M059J (cell line): ENCODE results near the gene METTL17. TPM values are rescaled to one million over a fixed set of nuclear protein-coding genes. Genes with fewer than 3 reads are reported as not detected.

ENCODE experiments used
- DNase-seq: peaks from one replicate; pipeline ENCODE4 v3.0.0-alpha.2; 2012; ENCODE audit warnings: low read depth
- total RNA-seq: library from RNA; depleted of rRNA; stranded (reverse); fragments of >200 nt; shearing (Covaris generic); gene quantifications from 2 replicates; pipeline ENCODE4 v1.2.3, GENCODE V29; 2014; rRNA removed

The METTL17 gene
- total RNA-seq, 1 experiment from 2014 or later, result 57.7 TPM

GRCh38 chr14:21043387-21043973 lies 53.7 kb downstream of the METTL17 start:
- DNase-seq, result no peak

GRCh38 chr14:21043974-21044618 lies 54.3 kb downstream of the METTL17 start:
- DNase-seq, result peak; percentile 28

Other genes with a start within 250 kb of the METTL17 start
- gene EDDM3A, start 244.1 kb upstream of the METTL17 start, total RNA-seq, result not detected in 2 replicates
- gene EDDM3B, start 221.6 kb upstream of the METTL17 start, total RNA-seq, result not detected in 2 replicates
- not detected in 2 replicates for gene RNASE6, start 208.7 kb upstream of the METTL17 start, total RNA-seq
- 1.4 and 1.6 TPM in 2 replicates for gene RNASE1, start 187.1 kb upstream of the METTL17 start, total RNA-seq
- gene RNASE3, start 98.6 kb upstream of the METTL17 start, total RNA-seq, result not detected in 2 replicates
- gene RNASE2, start 34.5 kb upstream of the METTL17 start, total RNA-seq, result not detected in 2 replicates
- gene SLC39A2, start 9.3 kb downstream of the METTL17 start, total RNA-seq, result 1.2 TPM in 1 of 2 replicates, not detected in the other
- gene NDRG2, start 35.1 kb downstream of the METTL17 start, total RNA-seq, result 0.94 and 2.2 TPM in 2 replicates
- not detected in 2 replicates for gene TPPP2, start 40.2 kb downstream of the METTL17 start, total RNA-seq
- not detected in 2 replicates for gene RNASE13, start 44.8 kb downstream of the METTL17 start, total RNA-seq
- gene RNASE7, start 52.4 kb downstream of the METTL17 start, total RNA-seq, result not detected in 2 replicates
- gene RNASE8, start 67.8 kb downstream of the METTL17 start, total RNA-seq, result not detected in 2 replicates
- 12.0 and 24.8 TPM in 2 replicates for gene ARHGEF40, start 80.3 kb downstream of the METTL17 start, total RNA-seq
- 5.3 and 12.1 TPM in 2 replicates for gene ZNF219, start 108.7 kb downstream of the METTL17 start, total RNA-seq
- not detected in 2 replicates for gene TMEM253, start 111.1 kb downstream of the METTL17 start, total RNA-seq
- not detected in 2 replicates for gene OR5AU1, start 166.1 kb downstream of the METTL17 start, total RNA-seq